ENCODE results near the gene REG4.
A peak's percentile ranks its signal among the peaks of the same experiment; 100 is the strongest.

The REG4 gene

DNA sequence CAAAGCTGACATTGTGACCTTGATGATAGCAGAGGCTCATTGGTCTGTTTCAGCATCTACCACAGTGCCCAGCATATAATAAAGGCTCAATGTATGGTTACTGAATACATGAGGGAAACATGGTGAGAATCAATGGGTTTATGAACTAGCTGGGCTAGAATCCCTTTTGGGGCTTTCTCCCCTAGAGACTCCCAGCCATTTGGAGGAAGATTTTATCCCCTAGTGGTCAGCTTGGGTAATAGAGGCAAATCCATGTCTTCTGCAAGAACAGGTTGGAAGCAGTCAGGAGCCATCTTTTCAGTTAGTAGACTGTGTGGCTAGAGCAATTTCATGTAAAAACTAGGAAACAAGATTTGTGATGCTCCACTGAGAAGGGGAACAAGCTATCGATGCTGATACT lies 15.8 kb upstream of the REG4 start:
- H3K36me3 ChIP-seq (ENCODE audit: insufficient read depth, low read length), result no peaks in the 10 kb centered on the region
- no peak overlapping the region for H3K4me2 ChIP-seq (ENCODE audit: low read depth, low read length, poor library complexity, severe bottlenecking)
- H3K4me3 ChIP-seq (ENCODE audit: low read length, poor library complexity, severe bottlenecking), result no peak overlapping the region
- H3K9me3 ChIP-seq (ENCODE audit: insufficient read depth, low read depth, low read length), result no peaks in the 10 kb centered on the region
- H4K20me1 ChIP-seq (ENCODE audit: insufficient read depth, low read length, poor library complexity, severe bottlenecking), result no peaks in the 10 kb centered on the region
- no peaks in the 10 kb centered on the region for H3K4me1 ChIP-seq (ENCODE audit: insufficient read depth, low read length, poor library complexity, severe bottlenecking)
- H3K9ac ChIP-seq (ENCODE audit: low read depth, low read length, poor library complexity, severe bottlenecking), result no peak overlapping the region
- no peaks in the 10 kb centered on the region for H3K27me3 ChIP-seq (ENCODE audit: insufficient read depth, low read length, poor library complexity, severe bottlenecking)
- H3F3A ChIP-seq (ENCODE audit: low read depth), result no peaks in the 10 kb centered on the region
- no peak overlapping the region for H2AFZ ChIP-seq (ENCODE audit: low read length)
- no peaks in the 10 kb centered on the region for H3K9me2 ChIP-seq (replicated peaks; ENCODE audit: low read depth, low read length)
- peak; percentile 71 for TF ChIP-seq CTCF (conservative IDR thresholded peaks at IDR 0.05; ENCODE audit: low read length)
- no peak for TF ChIP-seq EZH2phosphoT487 (IDR thresholded peaks at IDR 0.05; ENCODE audit: borderline replicate concordance)
- no peaks in the 10 kb centered on the region for H3K79me2 ChIP-seq (ENCODE audit: insufficient read depth, low read length)

DNA sequence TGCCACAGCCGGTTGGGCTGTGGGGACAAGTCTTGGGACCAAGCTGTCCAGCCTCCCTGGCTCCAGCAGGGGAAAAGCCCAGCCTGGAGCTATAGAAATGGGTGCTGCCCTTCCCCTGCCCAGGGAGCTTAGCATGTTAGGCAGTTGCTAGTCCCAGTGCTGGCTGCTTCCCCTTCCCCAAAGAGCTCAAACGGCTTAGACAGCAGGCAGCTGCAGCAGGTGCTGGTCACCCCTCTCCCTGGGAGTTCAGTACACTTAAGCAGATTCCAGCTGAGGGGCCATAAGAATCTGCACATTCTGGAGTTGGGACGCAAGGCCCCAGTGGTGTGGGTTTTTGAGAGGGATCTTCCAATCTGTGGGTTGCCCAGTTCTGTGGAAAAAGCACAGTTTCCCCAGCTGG lies 11.1 kb upstream of the REG4 start:
- Histone ChIP-seq H3K9me2 (replicated peaks; ENCODE audit: low read depth, low read length) (no peaks in the 10 kb centered on the region), H3K36me3 (ENCODE audit: insufficient read depth, low read length) (no peaks in the 10 kb centered on the region), H4K20me1 (ENCODE audit: insufficient read depth, low read length, poor library complexity, severe bottlenecking) (no peaks in the 10 kb centered on the region), H3K27me3 (ENCODE audit: insufficient read depth, low read length, poor library complexity, severe bottlenecking) (no peaks in the 10 kb centered on the region), H3K9ac (ENCODE audit: low read depth, low read length, poor library complexity, severe bottlenecking) (no peak overlapping the region), H3K9me3 (ENCODE audit: insufficient read depth, low read depth, low read length) (no peaks in the 10 kb centered on the region), H3K4me1 (ENCODE audit: insufficient read depth, low read length, poor library complexity, severe bottlenecking) (peaks cover 8% of the 10 kb centered on the region), H3F3A (ENCODE audit: low read depth) (no peaks in the 10 kb centered on the region), H3K4me3 (ENCODE audit: low read length, poor library complexity, severe bottlenecking) (no peak overlapping the region), H3K79me2 (ENCODE audit: insufficient read depth, low read length) (no peaks in the 10 kb centered on the region), H3K4me2 (ENCODE audit: low read depth, low read length, poor library complexity, severe bottlenecking) (no peak overlapping the region), H2AFZ (ENCODE audit: low read length) (no peak overlapping the region)
- TF ChIP-seq CTCF (conservative IDR thresholded peaks at IDR 0.05; ENCODE audit: low read length) (no peak), EZH2phosphoT487 (IDR thresholded peaks at IDR 0.05; ENCODE audit: borderline replicate concordance) (no peak)

DNA sequence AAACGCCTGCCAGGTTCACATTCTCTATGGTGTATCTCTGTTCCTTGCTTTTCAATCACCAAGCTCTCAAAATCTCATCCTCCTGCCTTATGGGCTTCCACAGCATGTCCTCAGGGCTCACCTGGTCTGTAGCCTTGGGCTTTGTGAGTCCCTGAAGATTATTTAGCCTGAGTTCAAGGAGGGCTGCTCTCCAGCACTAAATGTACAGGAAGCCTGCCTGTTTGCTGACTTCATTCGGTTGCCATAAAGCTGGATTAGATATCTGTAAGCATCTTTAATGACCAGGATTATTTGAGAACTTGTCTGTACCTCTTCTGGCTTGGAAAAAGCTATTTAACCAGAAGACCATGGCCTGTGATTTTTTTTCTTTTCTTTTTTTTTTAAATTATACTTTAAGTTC lies 6.9 kb upstream of the REG4 start:
- TF ChIP-seq EZH2phosphoT487 (IDR thresholded peaks at IDR 0.05; ENCODE audit: borderline replicate concordance), result no peak
- no peak for TF ChIP-seq CTCF (conservative IDR thresholded peaks at IDR 0.05; ENCODE audit: low read length)
- no peaks in the 10 kb centered on the region for H3K9me3 ChIP-seq (ENCODE audit: insufficient read depth, low read depth, low read length)
- no peak overlapping the region for H3K9ac ChIP-seq (ENCODE audit: low read depth, low read length, poor library complexity, severe bottlenecking)
- H3K36me3 ChIP-seq (ENCODE audit: insufficient read depth, low read length), result no peaks in the 10 kb centered on the region
- H3K27me3 ChIP-seq (ENCODE audit: insufficient read depth, low read length, poor library complexity, severe bottlenecking), result no peaks in the 10 kb centered on the region
- 0 out of 2 replicates have a peak overlapping the region, but pooled peaks have one; percentile 5 for H2AFZ ChIP-seq (ENCODE audit: low read length)
- no peak overlapping the region for H3K4me3 ChIP-seq (ENCODE audit: low read length, poor library complexity, severe bottlenecking)
- H3K9me2 ChIP-seq (replicated peaks; ENCODE audit: low read depth, low read length), result no peaks in the 10 kb centered on the region
- peaks cover 19% of the 10 kb centered on the region for H3K4me1 ChIP-seq (ENCODE audit: insufficient read depth, low read length, poor library complexity, severe bottlenecking)
- H3F3A ChIP-seq (ENCODE audit: low read depth), result no peaks in the 10 kb centered on the region
- no peaks in the 10 kb centered on the region for H3K79me2 ChIP-seq (ENCODE audit: insufficient read depth, low read length)
- H4K20me1 ChIP-seq (ENCODE audit: insufficient read depth, low read length, poor library complexity, severe bottlenecking), result no peaks in the 10 kb centered on the region
- H3K4me2 ChIP-seq (ENCODE audit: low read depth, low read length, poor library complexity, severe bottlenecking), result no peak overlapping the region
